Mesenchymal stem cell (in vitro differentiated cells and primary cell): ENCODE data around the gene PPP1R36.

Source experiments
- DNase-seq: peaks from one replicate; pipeline ENCODE4 v3.0.0-alpha.2; 2013
- H2AFZ ChIP-seq: one replicate; pipeline ENCODE4 v1.6.1; 2013; ENCODE audit warnings: low read depth, mild to moderate bottlenecking, control low read depth, inconsistent platforms, low read length, moderate library complexity
- H2AK5ac ChIP-seq: 2 replicates; pipeline ENCODE4 v1.6.1; 2013; ENCODE audit warnings: low read length, moderate library complexity, mild to moderate bottlenecking, inconsistent platforms; ENCODE audit not compliant: severe bottlenecking
- H2BK120ac ChIP-seq: one replicate; pipeline ENCODE4 v1.6.1; 2013; ENCODE audit warnings: low read depth, mild to moderate bottlenecking, inconsistent platforms, low read length, moderate library complexity
- H2BK12ac ChIP-seq, 2 experiments: one replicate each; pipeline ENCODE4 v1.6.1; 2013; ENCODE audit warnings: inconsistent platforms in 2 of 2, low read length in 2 of 2, mild to moderate bottlenecking in 2 of 2, moderate library complexity in 2 of 2, control low read depth in 1 of 2
- H2BK15ac ChIP-seq: one replicate; pipeline ENCODE4 v1.6.1; 2013; ENCODE audit warnings: mild to moderate bottlenecking, low read depth, inconsistent platforms; ENCODE audit not compliant: poor library complexity, severe bottlenecking
- H2BK5ac ChIP-seq: 2 replicates; pipeline ENCODE4 v1.6.1; 2013; ENCODE audit warnings: low read depth, mild to moderate bottlenecking, low read length, control low read depth, inconsistent platforms; ENCODE audit not compliant: poor library complexity, severe bottlenecking
- H3K14ac ChIP-seq, 2 experiments: one replicate each; pipeline ENCODE4 v1.6.1; 2013; ENCODE audit warnings: inconsistent platforms in 2 of 2, low read length in 2 of 2, control low read depth in 1 of 2, mild to moderate bottlenecking in 1 of 2, moderate library complexity in 1 of 2
- H3K18ac ChIP-seq, 2 experiments: one replicate each; pipeline ENCODE4 v1.6.1; 2013; ENCODE audit warnings: inconsistent platforms in 2 of 2, low read length in 2 of 2, control low read depth in 1 of 2, low read depth in 1 of 2, mild to moderate bottlenecking in 1 of 2
- H3K23ac ChIP-seq, 2 experiments: one replicate each; pipeline ENCODE4 v1.6.1; 2013; ENCODE audit warnings: inconsistent platforms in 2 of 2, low read length in 2 of 2, mild to moderate bottlenecking in 2 of 2, moderate library complexity in 2 of 2, control low read depth in 1 of 2
- H3K27ac ChIP-seq: 2 replicates; pipeline ENCODE4 v1.5.1; 2013; ENCODE audit warnings: mild to moderate bottlenecking, moderate library complexity, low read length, control low read depth, inconsistent platforms; ENCODE audit not compliant: poor library complexity, severe bottlenecking
- H3K27me3 ChIP-seq, 2 experiments: 2 replicates each; pipeline versions ENCODE4 v1.6.1 to v1.7.0; 2013; ENCODE audit warnings: low read length in 2 of 2, mild to moderate bottlenecking in 2 of 2, moderate library complexity in 2 of 2, control low read depth in 1 of 2, inconsistent platforms in 1 of 2; ENCODE audit not compliant: control insufficient read depth in 1 of 2, insufficient read depth in 1 of 2
- H3K36me3 ChIP-seq, 2 experiments: 2 replicates each; pipeline versions ENCODE4 v1.6.1 to v1.7.0; 2013; ENCODE audit warnings: low read length in 2 of 2, control low read depth in 1 of 2, inconsistent platforms in 1 of 2, low read depth in 1 of 2, mild to moderate bottlenecking in 1 of 2; ENCODE audit not compliant: insufficient read depth in 2 of 2, control insufficient read depth in 1 of 2
- H3K4ac ChIP-seq, 2 experiments: one replicate each; pipeline ENCODE4 v1.6.1; 2013; ENCODE audit warnings: inconsistent platforms in 2 of 2, low read length in 2 of 2, mild to moderate bottlenecking in 2 of 2, moderate library complexity in 2 of 2, control low read depth in 1 of 2, low read depth in 1 of 2
- H3K4me1 ChIP-seq: 2 replicates; pipeline ENCODE4 v1.6.1; 2013; ENCODE audit warnings: low read depth, low read length, control low read depth; ENCODE audit not compliant: control insufficient read depth, insufficient read depth
- H3K4me2 ChIP-seq: 2 replicates; pipeline ENCODE4 v1.6.1; 2013; ENCODE audit warnings: low read length, mild to moderate bottlenecking, inconsistent platforms; ENCODE audit not compliant: poor library complexity, severe bottlenecking
- H3K4me3 ChIP-seq, 2 experiments: 2 replicates each; pipeline versions ENCODE4 v1.5.1 to v1.7.0; 2013; ENCODE audit warnings: low read length in 2 of 2, mild to moderate bottlenecking in 2 of 2, control low read depth in 1 of 2, low read depth in 1 of 2; ENCODE audit not compliant: insufficient read depth in 1 of 2
- H3K79me1 ChIP-seq: replicated peaks from 2 replicates; pipeline ENCODE4 v1.6.1; 2013; ENCODE audit warnings: mild to moderate bottlenecking, control low read depth, low read length, inconsistent platforms; ENCODE audit not compliant: poor library complexity, severe bottlenecking
- H3K9ac ChIP-seq: 2 replicates; pipeline ENCODE4 v1.7.0; 2013; ENCODE audit warnings: mild to moderate bottlenecking, low read length, moderate library complexity
- H3K9me3 ChIP-seq: 2 replicates; pipeline ENCODE4 v1.7.0; 2013; ENCODE audit warnings: mild to moderate bottlenecking, low read length; ENCODE audit not compliant: control insufficient read depth
- H4K8ac ChIP-seq: one replicate; pipeline ENCODE4 v1.6.1; 2013; ENCODE audit warnings: inconsistent platforms, mild to moderate bottlenecking, low read length, moderate library complexity
- H4K91ac ChIP-seq: one replicate; pipeline ENCODE4 v1.6.1; 2013; ENCODE audit warnings: mild to moderate bottlenecking, low read length, inconsistent platforms
- WGBS: methylation state at CpG from one replicate; pipeline ENCODE4 v1.1.7; 2013; ENCODE audit warnings: mixed read lengths; 5-methylcytosine and 5-hydroxymethylcytosine counted together

PPP1R36 gene

GRCh38 chr14:64502456-64502855, 47.3 kb upstream of the PPP1R36 start:
- no peak for DNase-seq
- Histone ChIP-seq H2BK15ac (no peak overlapping the region), H2BK5ac (no peak overlapping the region), H3K18ac (peak overlapping the region; percentile 40 to 84), H3K4me3 (peak overlapping the region in 1 of 2 experiments; percentile 93), H3K27me3 (no peaks in the 10 kb centered on the region), H3K4me1 (peaks cover 11% of the 10 kb centered on the region), H3K14ac (no peak overlapping the region), H2BK12ac (peak overlapping the region in 1 of 2 experiments; percentile 38), H2AK5ac (peak overlapping the region; percentile 62), H3K27ac (peak overlapping the region; percentile 98), H3K4me2 (peak overlapping the region; percentile 96), H3K9ac (peak overlapping the region; percentile 97), H4K8ac (peak overlapping the region; percentile 35), H3K23ac (peak overlapping the region in 1 of 2 experiments; percentile 57), H3K79me1 (peaks cover 2% of the 10 kb centered on the region), H3K4ac (peak overlapping the region in 1 of 2 experiments; percentile 3), H2AFZ (no peak overlapping the region), H3K9me3 (no peaks in the 10 kb centered on the region), H3K36me3 (peaks cover 0 to 11% of the 10 kb centered on the region in 2 experiments), H2BK120ac (peak overlapping the region; percentile 78), H4K91ac (peak overlapping the region; percentile 65)
- 73% methylated on average over 6 of the region's 6 CpGs for WGBS

GRCh38 chr14:64502887-64503433, 46.8 kb upstream of the PPP1R36 start:
- peak overlapping the region; percentile 93 for H4K91ac ChIP-seq
- H2AFZ ChIP-seq, result peak overlapping the region; percentile 73
- DNase-seq, result no peak
- peak overlapping the region; percentile 28 to 98 for H2BK12ac ChIP-seq
- H2BK5ac ChIP-seq, result peak overlapping the region; percentile 91
- peak overlapping the region; percentile 99 to 100 for H3K18ac ChIP-seq
- H3K4me2 ChIP-seq, result peak overlapping the region; percentile 96
- peak overlapping the region; percentile 78 for H2BK120ac ChIP-seq
- peaks cover 0 to 6% of the 10 kb centered on the region in 2 experiments for H3K36me3 ChIP-seq
- H3K4me3 ChIP-seq, result peak overlapping the region; percentile 93
- H3K27me3 ChIP-seq, result no peaks in the 10 kb centered on the region
- peak overlapping the region; percentile 99 for H3K4ac ChIP-seq
- H3K9ac ChIP-seq, result peak overlapping the region; percentile 97
- peak overlapping the region; percentile 98 for H2BK15ac ChIP-seq
- H3K4me1 ChIP-seq, result peaks cover 11% of the 10 kb centered on the region
- peak overlapping the region; percentile 97 for H4K8ac ChIP-seq
- H3K9me3 ChIP-seq, result no peaks in the 10 kb centered on the region
- peak overlapping the region; percentile 68 for H2AK5ac ChIP-seq
- H3K79me1 ChIP-seq, result peaks cover 2% of the 10 kb centered on the region
- H3K23ac ChIP-seq, result peak overlapping the region in 1 of 2 experiments; percentile 98
- 5% methylated on average over 29 of the region's 29 CpGs for WGBS
- peak overlapping the region; percentile 98 for H3K27ac ChIP-seq
- H3K14ac ChIP-seq, result peak overlapping the region in 1 of 2 experiments; percentile 100

GRCh38 chr14:64503434-64504309, 46.1 kb upstream of the PPP1R36 start, which contains the start of gene ZBTB25:
Gene ZBTB25, minus strand, starts transcription at chr14:64503838. Its CDS starts 13,305 bp downstream, at chr14:64490533.
- peak within 1 kb of the TSS; percentile 100 for H3K27ac ChIP-seq
- H3K4ac ChIP-seq, result peak within 1 kb of the TSS; percentile 99
- H2BK12ac ChIP-seq, result peak within 1 kb of the TSS; percentile 81 to 98
- peak within 1 kb of the TSS; percentile 96 for H3K4me2 ChIP-seq
- H3K4me1 ChIP-seq, result peaks cover 11% of the 10 kb centered on the region
- peak within 1 kb of the TSS; percentile 91 for H2AK5ac ChIP-seq
- H3K36me3 ChIP-seq, result peaks cover 0 to 5% of the 10 kb centered on the region in 2 experiments
- H3K9ac ChIP-seq, result peak within 1 kb of the TSS; percentile 97
- H2BK120ac ChIP-seq, result peak within 1 kb of the TSS; percentile 100
- H3K9me3 ChIP-seq, result no peaks in the 10 kb centered on the region
- peak within 1 kb of the TSS; percentile 70 to 98 for H3K23ac ChIP-seq
- peak within 1 kb of the TSS; percentile 99 for H2BK15ac ChIP-seq
- peak within 1 kb of the TSS; percentile 99 to 100 for H3K18ac ChIP-seq
- peak within 1 kb of the TSS; percentile 63 to 100 for H3K14ac ChIP-seq
- H3K4me3 ChIP-seq, result peak within 1 kb of the TSS; percentile 93
- H2AFZ ChIP-seq, result peak within 1 kb of the TSS; percentile 73
- H4K91ac ChIP-seq, result peak within 1 kb of the TSS; percentile 100
- H3K79me1 ChIP-seq, result peaks cover 2% of the 10 kb centered on the region
- no peaks in the 10 kb centered on the region for H3K27me3 ChIP-seq
- DNase-seq, result peak; percentile 95
- H2BK5ac ChIP-seq, result peak within 1 kb of the TSS; percentile 100
- peak within 1 kb of the TSS; percentile 100 for H4K8ac ChIP-seq
- WGBS, result 1% methylated on average over 82 of the region's 87 CpGs
